A673 (cell line): ENCODE measurements around the gene LITAF. TPM values are rescaled to one million over a fixed set of nuclear protein-coding genes. Genes with fewer than 3 reads are reported as not detected.
"Not testable (repeated sequence)": the region's sequence is repeated elsewhere in the genome, so short reads cannot be mapped to it uniquely, and the experiment has no call there.

ENCODE experiments used
- BruUV-seq: library from RNA; stranded (reverse); fragments of 400-500 nt; replicated peaks from 2 replicates; lab custom pipeline; 2021; lab: Mats Ljungman, UMichigan
- CTCF ChIA-PET: fragments of 300-600 bp; sonication (Branson Sonifier 250); formaldehyde crosslinking; loops from one replicate; lab custom pipeline; 2022; ENCODE audit warnings: antibody characterized with exemption; lab: Charles Lee
- POLR2A ChIA-PET: fragments of 300-600 bp; sonication (Branson Sonifier 250); formaldehyde crosslinking; loops from one replicate; lab custom pipeline; 2022; ENCODE audit warnings: antibody characterized with exemption; ENCODE audit not compliant: low non-redundant PET; lab: Charles Lee
- DNase-seq: peaks from one replicate; pipeline ENCODE4 v3.0.0-alpha.2; 2015; ENCODE audit warnings: low spot score
- H3K27ac ChIP-seq: fragments of 200-600 bp; sonication (generic); 2 replicates; pipeline ENCODE4 v1.5.1; 2016; ENCODE audit warnings: mixed run types, low read depth, mild to moderate bottlenecking, mixed read lengths, antibody characterized with exemption, low read length; ENCODE audit not compliant: poor library complexity, severe bottlenecking
- H3K27me3 ChIP-seq: fragments of 200-600 bp; sonication (generic); replicated peaks from 2 replicates; pipeline ENCODE4 v1.6.1; 2017; ENCODE audit warnings: mixed run types, low read depth, mild to moderate bottlenecking, mixed read lengths, antibody characterized with exemption, low read length; ENCODE audit not compliant: insufficient read depth, poor library complexity
- H3K36me3 ChIP-seq: fragments of 200-600 bp; sonication (generic); 2 replicates; pipeline ENCODE4 v1.6.1; 2016; ENCODE audit warnings: mixed run types, mild to moderate bottlenecking, mixed read lengths, antibody characterized with exemption, low read length; ENCODE audit not compliant: insufficient read depth, poor library complexity, severe bottlenecking
- H3K4me1 ChIP-seq: fragments of 200-600 bp; sonication (generic); 2 replicates; pipeline ENCODE4 v1.6.1; 2017; ENCODE audit warnings: mixed run types, mild to moderate bottlenecking, mixed read lengths, antibody characterized with exemption, low read length; ENCODE audit not compliant: insufficient read depth, poor library complexity, severe bottlenecking
- H3K4me3 ChIP-seq: fragments of 200-600 bp; sonication (generic); 2 replicates; pipeline ENCODE4 v1.5.1; 2016; ENCODE audit warnings: low read depth, mixed run types, mild to moderate bottlenecking, mixed read lengths, low read length; ENCODE audit not compliant: poor library complexity, severe bottlenecking
- H3K9me3 ChIP-seq: fragments of 200-600 bp; sonication (generic); 2 replicates; pipeline ENCODE4 v1.6.1; 2016; ENCODE audit warnings: mixed run types, low read depth, mild to moderate bottlenecking, mixed read lengths, antibody characterized with exemption, low read length; ENCODE audit not compliant: poor library complexity, severe bottlenecking
- CTCF ChIP-seq: fragments of 300-800, 200-600 bp; sonication (generic); conservative IDR thresholded peaks from 2 replicates; pipeline ENCODE4 v1.5.1; 2017; ENCODE audit warnings: low read depth, mild to moderate bottlenecking, antibody characterized with exemption, low read length, moderate library complexity, mixed read lengths
- EZH2 ChIP-seq: fragments of 200-600 bp; sonication (generic); IDR thresholded peaks from 2 replicates; pipeline ENCODE4 v1.6.1; 2017; ENCODE audit warnings: borderline replicate concordance, low read depth, mild to moderate bottlenecking, mixed read lengths, antibody characterized with exemption, low read length; ENCODE audit not compliant: poor library complexity, severe bottlenecking
- intact Hi-C: fragments of 100-400 bp; cut with micrococcal nuclease; formaldehyde crosslinking; loops from one replicate; pipeline ENCODE4 v1.10.0; 2022; ENCODE audit not compliant: unreplicated experiment
- total RNA-seq: library from RNA; stranded (reverse); gene quantifications from 2 replicates; pipeline ENCODE4 v1.2.3, GENCODE V29; 2021

LITAF gene
- total RNA-seq, 1 experiment from 2014 or later: 6.9 TPM

- intact Hi-C loops: no loop called here
- no TSS peak for BruUV-seq
- Histone ChIP-seq H3K36me3 (no peaks in the 10 kb centered on the region), H3K4me1 (no peaks in the 10 kb centered on the region), H3K27ac (no peak overlapping the region), H3K4me3 (no peak overlapping the region), H3K27me3 (no peaks in the 10 kb centered on the region), H3K9me3 (no peaks in the 10 kb centered on the region)
- DNase-seq: no peak
- ChIA-PET POLR2A (no interaction called here), CTCF (no interaction called here)
- TF ChIP-seq EZH2 (no peak), CTCF (no peak)
Measured at GRCh38 chr16:11507350-11507749, 79.4 kb downstream of the LITAF start.

- Histone ChIP-seq H3K4me1 (no peaks in the 10 kb centered on the region), H3K36me3 (no peaks in the 10 kb centered on the region), H3K27me3 (no peaks in the 10 kb centered on the region), H3K27ac (no peak overlapping the region), H3K9me3 (no peaks in the 10 kb centered on the region), H3K4me3 (no peak overlapping the region)
- BruUV-seq: no TSS peak
- intact Hi-C loops: no loop called here
- no peak for DNase-seq
- TF ChIP-seq EZH2 (no peak), CTCF (no peak)
- CTCF ChIA-PET: no interaction called here
- POLR2A ChIA-PET: no interaction called here
Measured at GRCh38 chr16:11506741-11507305, 79.9 kb downstream of the LITAF start.

- H3K4me1 ChIP-seq, H3K27me3 ChIP-seq, BruUV-seq, intact Hi-C loops, H3K4me3 ChIP-seq, H3K36me3 ChIP-seq, POLR2A ChIA-PET, H3K9me3 ChIP-seq, H3K27ac ChIP-seq, DNase-seq, CTCF ChIA-PET: not testable (repeated sequence)
Measured at GRCh38 chr16:11504261-11504660, 82.5 kb downstream of the LITAF start.

GRCh38 chr16:11503566-11503965 lies 83.2 kb downstream of the LITAF start:
- DNase-seq: no peak
- H3K36me3 ChIP-seq: no peaks in the 10 kb centered on the region
- intact Hi-C loops: no loop called here
- TF ChIP-seq EZH2 (no peak), CTCF (no peak)
- POLR2A ChIA-PET: no interaction called here
- BruUV-seq: no TSS peak
- H3K27ac ChIP-seq: no peak overlapping the region
- CTCF ChIA-PET: no interaction called here
- H3K27me3 ChIP-seq: no peaks in the 10 kb centered on the region
- no peaks in the 10 kb centered on the region for H3K9me3 ChIP-seq
- no peaks in the 10 kb centered on the region for H3K4me1 ChIP-seq
- H3K4me3 ChIP-seq: no peak overlapping the region
